HG02970 (cell line): ENCODE measurements around the gene MYO18B.

Source experiments
- ATAC-seq: cut with Tn5 transposase; IDR thresholded peaks from one replicate; pipeline ENCODE4 v1.9.1; 2021; ENCODE audit warnings: mild to moderate bottlenecking, moderate library complexity, moderate number of reproducible peaks; ENCODE audit not compliant: unreplicated experiment, low FRiP score

The MYO18B gene

GRCh38 chr22:25890651-25891050 is 148.7 kb downstream of the MYO18B start:
- no peak for ATAC-seq

- ATAC-seq, result no peak
Measured at GRCh38 chr22:25892678-25893077, 150.7 kb downstream of the MYO18B start.

- ATAC-seq, result no peak
Measured at GRCh38 chr22:25895678-25896077, 153.7 kb downstream of the MYO18B start.

- ATAC-seq, result no peak
Measured at GRCh38 chr22:25896098-25896497, 154.1 kb downstream of the MYO18B start.

- no peak for ATAC-seq
Measured at GRCh38 chr22:25896592-25896991, 154.6 kb downstream of the MYO18B start.

GRCh38 chr22:25898707-25899365 is 156.8 kb downstream of the MYO18B start:
- no peak for ATAC-seq

GRCh38 chr22:25899566-25899965 is 157.6 kb downstream of the MYO18B start:
- no peak for ATAC-seq

- no peak for ATAC-seq
Measured at GRCh38 chr22:25900390-25900789, 158.4 kb downstream of the MYO18B start.

- ATAC-seq, result no peak
Measured at GRCh38 chr22:25900880-25901279, 158.9 kb downstream of the MYO18B start.

GRCh38 chr22:25902402-25902801 is 160.4 kb downstream of the MYO18B start:
- ATAC-seq, result no peak

GRCh38 chr22:25903294-25903693 is 161.3 kb downstream of the MYO18B start:
- no peak for ATAC-seq

- ATAC-seq, result no peak
Measured at GRCh38 chr22:25908212-25908611, 166.2 kb downstream of the MYO18B start.

- ATAC-seq, result no peak
Measured at GRCh38 chr22:25908755-25909154, 166.8 kb downstream of the MYO18B start.

- no peak for ATAC-seq
Measured at GRCh38 chr22:25909614-25910387, 167.8 kb downstream of the MYO18B start.

- ATAC-seq, result no peak
Measured at GRCh38 chr22:25911243-25911972, 169.4 kb downstream of the MYO18B start.

- ATAC-seq, result no peak
Measured at GRCh38 chr22:25919452-25919851, 177.5 kb downstream of the MYO18B start.

GRCh38 chr22:25922141-25922540 is 180.2 kb downstream of the MYO18B start:
- no peak for ATAC-seq

- ATAC-seq, result no peak
Measured at GRCh38 chr22:25923914-25924313, 181.9 kb downstream of the MYO18B start.

- no peak for ATAC-seq
Measured at GRCh38 chr22:25928038-25928437, 186.1 kb downstream of the MYO18B start.

GRCh38 chr22:25929321-25929878 is 187.4 kb downstream of the MYO18B start:
- no peak for ATAC-seq

GRCh38 chr22:25930083-25930482 is 188.1 kb downstream of the MYO18B start:
- ATAC-seq, result no peak
